SK-N-SH (cell line): ENCODE measurements around the gene RIMS1. TPM values are rescaled to one million over a fixed set of nuclear protein-coding genes. Genes with fewer than 3 reads are reported as not detected.

Source experiments
- CTCF ChIA-PET: fragments of 300-600, 350-600 bp; formaldehyde crosslinking; extraction: SDS; loops from one replicate; lab custom pipeline; 2021; lab: Yijun Ruan, JAX
- POLR2A ChIA-PET: fragments of 350-600 bp; sonication (Branson Sonifier 250); formaldehyde crosslinking; extraction: SDS; loops from one replicate; lab custom pipeline; 2020; ENCODE audit warnings: antibody characterized with exemption, inconsistent platforms; lab: Yijun Ruan, JAX
- DNase-seq: peaks from one replicate; pipeline ENCODE4 v3.0.0; 2012
- H2AFZ ChIP-seq: fragments of 200-600 bp; sonication (generic); 2 replicates; pipeline ENCODE4 v1.8.1; 2016; ENCODE audit warnings: antibody characterized with exemption, mild to moderate bottlenecking, low read depth
- H3F3A ChIP-seq: fragments of 200-600 bp; sonication (generic); replicated peaks from 2 replicates; pipeline ENCODE3; 2016; ENCODE audit warnings: antibody characterized with exemption, mild to moderate bottlenecking; ENCODE audit not compliant: insufficient read depth
- H3K27ac ChIP-seq, 2 experiments: fragments of 200-500 bp in 1 of 2; fragments of 200-600 bp in 1 of 2; sonication (Bioruptor generic) in 1 of 2; sonication (generic), shearing (Covaris generic) in 1 of 2; 2 replicates each; pipeline versions ENCODE4 v1.5.1 to v1.6.1; 2014 to 2016; ENCODE audit warnings: low read depth in 2 of 2, inconsistent platforms in 1 of 2, low read length in 1 of 2, mild to moderate bottlenecking in 1 of 2, mixed read lengths in 1 of 2
- H3K27me3 ChIP-seq: fragments of 200-600 bp; sonication (generic), shearing (Covaris generic); 2 replicates; pipeline ENCODE4 v1.6.1; 2016; ENCODE audit warnings: mixed run types; ENCODE audit not compliant: insufficient read depth
- H3K36me3 ChIP-seq, 2 experiments: fragments of 200-500 bp in 1 of 2; fragments of 200-600 bp in 1 of 2; sonication (Bioruptor generic) in 1 of 2; sonication (generic) in 1 of 2; replicated peaks in 1 of 2; 2 replicates each; pipeline versions ENCODE3 to v1.5.1; 2014 to 2016; ENCODE audit warnings: low read length in 1 of 2, mild to moderate bottlenecking in 1 of 2; ENCODE audit not compliant: insufficient read depth in 2 of 2, control insufficient read depth in 1 of 2
- H3K4me1 ChIP-seq, 2 experiments: fragments of 200-500 bp in 1 of 2; fragments of 200-600 bp in 1 of 2; sonication (Bioruptor generic) in 1 of 2; sonication (generic), shearing (Covaris generic) in 1 of 2; 2 replicates each; pipeline versions ENCODE4 v1.5.1 to v1.6.1; 2014 to 2016; ENCODE audit warnings: low read depth in 1 of 2, low read length in 1 of 2, mixed run types in 1 of 2; ENCODE audit not compliant: insufficient read depth in 2 of 2, control insufficient read depth in 1 of 2
- H3K4me2 ChIP-seq: fragments of 200-600 bp; sonication (generic), shearing (Covaris generic); 2 replicates; pipeline ENCODE4 v1.6.1; 2017; ENCODE audit warnings: mixed run types
- H3K4me3 ChIP-seq, 2 experiments: fragments of 200-500 bp in 1 of 2; fragments of 200-600 bp in 1 of 2; sonication (Bioruptor generic) in 1 of 2; sonication (generic), shearing (Covaris generic) in 1 of 2; 2 replicates each; pipeline versions ENCODE4 v1.5.1 to v1.8.1; 2014 to 2016; ENCODE audit warnings: low read depth in 2 of 2, inconsistent platforms in 1 of 2, low read length in 1 of 2, mild to moderate bottlenecking in 1 of 2, mixed read lengths in 1 of 2, moderate library complexity in 1 of 2
- H3K79me2 ChIP-seq: fragments of 200-600 bp; sonication (generic); 2 replicates; pipeline ENCODE4 v1.8.1; 2017; ENCODE audit warnings: mild to moderate bottlenecking; ENCODE audit not compliant: insufficient read depth
- H3K9ac ChIP-seq: fragments of 200-600 bp; sonication (generic); 2 replicates; pipeline ENCODE4 v1.6.1; 2017; ENCODE audit warnings: mixed run types
- H3K9me2 ChIP-seq: fragments of 200-600 bp; sonication (generic); 2 replicates; pipeline ENCODE4 v1.6.1; 2017; ENCODE audit warnings: mixed run types
- H3K9me3 ChIP-seq: fragments of 200-600 bp; sonication (generic); 2 replicates; pipeline ENCODE4 v1.6.1; 2017; ENCODE audit warnings: mixed run types, mild to moderate bottlenecking, moderate library complexity
- H4K20me1 ChIP-seq: fragments of 200-600 bp; sonication (generic); 2 replicates; pipeline ENCODE4 v1.6.1; 2017; ENCODE audit warnings: mild to moderate bottlenecking, mixed run types; ENCODE audit not compliant: insufficient read depth
- EP300 ChIP-seq, 2 experiments: IDR thresholded peaks; 2 replicates each; pipeline versions ENCODE4 v1.4.0 to v1.6.1; 2012; ENCODE audit warnings: borderline replicate concordance in 1 of 2, low read depth in 1 of 2, low read length in 1 of 2
- EZH2phosphoT487 ChIP-seq: fragments of 200-600 bp; sonication (generic); IDR thresholded peaks from 2 replicates; pipeline ENCODE4 v1.6.1; 2017; ENCODE audit warnings: low read depth, mixed run types, mild to moderate bottlenecking, antibody characterized with exemption, moderate library complexity, borderline replicate concordance
- GABPA ChIP-seq: IDR thresholded peaks from 2 replicates; pipeline ENCODE4 v1.4.0; 2012; ENCODE audit warnings: low read depth, mild to moderate bottlenecking
- GATA2 ChIP-seq: sonication (generic); formaldehyde crosslinking; IDR thresholded peaks from 2 replicates; pipeline ENCODE4 v1.5.0; 2020; ENCODE audit warnings: mild to moderate bottlenecking, missing genetic modification reagents
- JUND ChIP-seq: IDR thresholded peaks from 2 replicates; pipeline ENCODE4 v1.4.0; 2012
- NFIC ChIP-seq: IDR thresholded peaks from 2 replicates; pipeline ENCODE4 v1.4.0; 2012; ENCODE audit warnings: borderline replicate concordance
- NRF1 ChIP-seq: IDR thresholded peaks from 2 replicates; pipeline ENCODE4 v1.6.1; 2012; ENCODE audit warnings: low read depth, mild to moderate bottlenecking, low read length
- RCOR1 ChIP-seq: fragments of 150-350 bp; IDR thresholded peaks from 2 replicates; pipeline ENCODE4 v1.6.1; 2017; ENCODE audit warnings: antibody characterized with exemption, low read length
- REST ChIP-seq: IDR thresholded peaks from 2 replicates; pipeline ENCODE4 v1.6.1; 2012; ENCODE audit warnings: mild to moderate bottlenecking, low read depth, low read length, moderate library complexity
- RFX5 ChIP-seq: IDR thresholded peaks from 2 replicates; pipeline ENCODE4 v1.6.1; 2012; ENCODE audit warnings: mild to moderate bottlenecking, improper control_type of control experiment, low read length
- RXRA ChIP-seq: IDR thresholded peaks from 2 replicates; pipeline ENCODE4 v1.4.0; 2012; ENCODE audit warnings: low read depth, mild to moderate bottlenecking, borderline replicate concordance
- SMC3 ChIP-seq: IDR thresholded peaks from 2 replicates; pipeline ENCODE4 v1.6.1; 2012; ENCODE audit warnings: low read depth, low read length, improper control_type of control experiment
- TCF12 ChIP-seq: IDR thresholded peaks from 2 replicates; pipeline ENCODE4 v1.4.0; 2012
- TEAD4 ChIP-seq: IDR thresholded peaks from 2 replicates; pipeline ENCODE4 v1.4.0; 2012; ENCODE audit warnings: mild to moderate bottlenecking, borderline replicate concordance; ENCODE audit not compliant: insufficient read depth
- YY1 ChIP-seq: IDR thresholded peaks from 2 replicates; pipeline ENCODE4 v1.4.0; 2012; ENCODE audit warnings: low read depth, mild to moderate bottlenecking
- WGBS: methylation state at CpG from one replicate; pipeline ENCODE4 v1.1.6; 2017; ENCODE audit warnings: low lambda C conversion rate; 5-methylcytosine and 5-hydroxymethylcytosine counted together
- polyA plus RNA-seq, 3 experiments: library from polyadenylated mRNA; depleted of rRNA; stranded (reverse); fragments of >200 nt; gene quantifications; 2 replicates each; pipeline ENCODE4 v1.2.3, GENCODE V29; 2012
- TF ChIP-seq, protein P1 (sequence below): fragments of 200-600 bp; sonication (generic); IDR thresholded peaks from 2 replicates; pipeline ENCODE4 v1.6.1; 2017; ENCODE audit warnings: antibody characterized with exemption, mild to moderate bottlenecking, moderate library complexity
- TF ChIP-seq, protein P2 (sequence below): IDR thresholded peaks from 2 replicates; pipeline ENCODE4; 2012
- TF ChIP-seq, protein P3 (sequence below): IDR thresholded peaks from 2 replicates; pipeline ENCODE4 v1.4.0; 2012; ENCODE audit warnings: low read depth
- TF ChIP-seq, protein P4 (sequence below): fragments of 150-350 bp; IDR thresholded peaks from 2 replicates; pipeline ENCODE4 v1.6.1; 2016; ENCODE audit warnings: mild to moderate bottlenecking, low read depth, low read length
- TF ChIP-seq, protein P5 (sequence below): fragments of 150-350 bp; IDR thresholded peaks from 2 replicates; pipeline ENCODE4 v1.6.1; 2017; ENCODE audit warnings: antibody characterized with exemption, low read length, low read depth, borderline replicate concordance

Gene RIMS1
- polyA plus RNA-seq, 1 of the 3 experiments (the other 2 are of a cell fraction): 0.20 TPM

DNA sequence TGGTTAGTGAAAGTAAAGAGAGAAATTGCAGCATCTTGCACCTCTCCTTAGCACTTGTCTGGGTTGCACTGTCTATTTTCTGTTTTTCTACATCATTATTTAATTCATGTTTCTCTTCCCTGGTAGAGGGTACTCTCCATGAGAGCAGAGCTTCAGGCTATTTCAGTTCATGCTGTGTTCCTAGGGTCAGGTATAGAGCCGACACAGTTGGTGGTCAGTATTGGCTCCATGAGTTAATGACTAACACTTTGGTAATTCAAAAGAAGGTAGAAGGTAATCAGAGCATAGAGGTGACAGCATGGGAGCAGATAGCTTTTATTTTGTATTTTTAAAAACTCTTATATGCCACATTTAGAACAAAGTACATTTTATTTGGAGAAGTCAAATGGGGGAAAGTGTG lies 42.7 kb downstream of the RIMS1 start:
- POLR2A ChIA-PET: no interaction called here
- no peak overlapping the region for H2AFZ ChIP-seq
- 11% methylated on average over 1 of the region's 1 CpG for WGBS
- CTCF ChIA-PET: no interaction called here
- H3K4me2 ChIP-seq: no peak overlapping the region
- no peak overlapping the region for H3K27ac ChIP-seq
- no peaks in the 10 kb centered on the region for H3K36me3 ChIP-seq
- H3K4me1 ChIP-seq: no peaks in the 10 kb centered on the region
- H4K20me1 ChIP-seq: no peaks in the 10 kb centered on the region
- TF ChIP-seq GATA2 (CRISPR knock-in tag): no peak
- TF ChIP-seq, protein P1, sequence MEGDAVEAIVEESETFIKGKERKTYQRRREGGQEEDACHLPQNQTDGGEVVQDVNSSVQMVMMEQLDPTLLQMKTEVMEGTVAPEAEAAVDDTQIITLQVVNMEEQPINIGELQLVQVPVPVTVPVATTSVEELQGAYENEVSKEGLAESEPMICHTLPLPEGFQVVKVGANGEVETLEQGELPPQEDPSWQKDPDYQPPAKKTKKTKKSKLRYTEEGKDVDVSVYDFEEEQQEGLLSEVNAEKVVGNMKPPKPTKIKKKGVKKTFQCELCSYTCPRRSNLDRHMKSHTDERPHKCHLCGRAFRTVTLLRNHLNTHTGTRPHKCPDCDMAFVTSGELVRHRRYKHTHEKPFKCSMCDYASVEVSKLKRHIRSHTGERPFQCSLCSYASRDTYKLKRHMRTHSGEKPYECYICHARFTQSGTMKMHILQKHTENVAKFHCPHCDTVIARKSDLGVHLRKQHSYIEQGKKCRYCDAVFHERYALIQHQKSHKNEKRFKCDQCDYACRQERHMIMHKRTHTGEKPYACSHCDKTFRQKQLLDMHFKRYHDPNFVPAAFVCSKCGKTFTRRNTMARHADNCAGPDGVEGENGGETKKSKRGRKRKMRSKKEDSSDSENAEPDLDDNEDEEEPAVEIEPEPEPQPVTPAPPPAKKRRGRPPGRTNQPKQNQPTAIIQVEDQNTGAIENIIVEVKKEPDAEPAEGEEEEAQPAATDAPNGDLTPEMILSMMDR: no peak
- TF ChIP-seq, protein P2, sequence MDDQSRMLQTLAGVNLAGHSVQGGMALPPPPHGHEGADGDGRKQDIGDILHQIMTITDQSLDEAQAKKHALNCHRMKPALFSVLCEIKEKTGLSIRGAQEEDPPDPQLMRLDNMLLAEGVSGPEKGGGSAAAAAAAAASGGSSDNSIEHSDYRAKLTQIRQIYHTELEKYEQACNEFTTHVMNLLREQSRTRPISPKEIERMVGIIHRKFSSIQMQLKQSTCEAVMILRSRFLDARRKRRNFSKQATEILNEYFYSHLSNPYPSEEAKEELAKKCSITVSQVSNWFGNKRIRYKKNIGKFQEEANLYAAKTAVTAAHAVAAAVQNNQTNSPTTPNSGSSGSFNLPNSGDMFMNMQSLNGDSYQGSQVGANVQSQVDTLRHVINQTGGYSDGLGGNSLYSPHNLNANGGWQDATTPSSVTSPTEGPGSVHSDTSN: no peak
- H3K4me3 ChIP-seq: no peak overlapping the region
- H3K9me2 ChIP-seq: no peaks in the 10 kb centered on the region
- H3K79me2 ChIP-seq: no peaks in the 10 kb centered on the region
- H3K9ac ChIP-seq: no peak overlapping the region
- H3F3A ChIP-seq: no peaks in the 10 kb centered on the region
- no peaks in the 10 kb centered on the region for H3K27me3 ChIP-seq
- H3K9me3 ChIP-seq: no peaks in the 10 kb centered on the region
- DNase-seq: no peak

GRCh38 chr6:71933881-71934280 lies 47.5 kb downstream of the RIMS1 start:
- no peaks in the 10 kb centered on the region for H3K79me2 ChIP-seq
- no peaks in the 10 kb centered on the region for H3K9me2 ChIP-seq
- no peak overlapping the region for H3K27ac ChIP-seq
- H2AFZ ChIP-seq: no peak overlapping the region
- POLR2A ChIA-PET: no interaction called here
- H3K4me3 ChIP-seq: no peak overlapping the region
- 40% methylated on average over 1 of the region's 1 CpG for WGBS
- no peak overlapping the region for H3K4me2 ChIP-seq
- H3F3A ChIP-seq: no peaks in the 10 kb centered on the region
- no peak overlapping the region for H3K9ac ChIP-seq
- no peaks in the 10 kb centered on the region for H3K9me3 ChIP-seq
- H4K20me1 ChIP-seq: no peaks in the 10 kb centered on the region
- no peaks in the 10 kb centered on the region for H3K36me3 ChIP-seq
- no peaks in the 10 kb centered on the region for H3K4me1 ChIP-seq
- CTCF ChIA-PET: no interaction called here
- no peaks in the 10 kb centered on the region for H3K27me3 ChIP-seq
- no peak for DNase-seq
- TF ChIP-seq EP300 (IDR thresholded peaks at IDR 0.05; ENCODE audit: borderline replicate concordance in 1 of 2, low read depth in 1 of 2, low read length in 1 of 2) (no peak), GABPA (no peak), REST (no peak), YY1 (no peak), JUND (no peak), TCF12 (no peak), TEAD4 (no peak), RCOR1 (no peak), SMC3 (no peak), NRF1 (no peak), RXRA (no peak), NFIC (no peak), RFX5 (no peak), EZH2phosphoT487 (no peak)
- TF ChIP-seq, protein P3, sequence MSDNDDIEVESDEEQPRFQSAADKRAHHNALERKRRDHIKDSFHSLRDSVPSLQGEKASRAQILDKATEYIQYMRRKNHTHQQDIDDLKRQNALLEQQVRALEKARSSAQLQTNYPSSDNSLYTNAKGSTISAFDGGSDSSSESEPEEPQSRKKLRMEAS: no peak
- TF ChIP-seq, protein P4, sequence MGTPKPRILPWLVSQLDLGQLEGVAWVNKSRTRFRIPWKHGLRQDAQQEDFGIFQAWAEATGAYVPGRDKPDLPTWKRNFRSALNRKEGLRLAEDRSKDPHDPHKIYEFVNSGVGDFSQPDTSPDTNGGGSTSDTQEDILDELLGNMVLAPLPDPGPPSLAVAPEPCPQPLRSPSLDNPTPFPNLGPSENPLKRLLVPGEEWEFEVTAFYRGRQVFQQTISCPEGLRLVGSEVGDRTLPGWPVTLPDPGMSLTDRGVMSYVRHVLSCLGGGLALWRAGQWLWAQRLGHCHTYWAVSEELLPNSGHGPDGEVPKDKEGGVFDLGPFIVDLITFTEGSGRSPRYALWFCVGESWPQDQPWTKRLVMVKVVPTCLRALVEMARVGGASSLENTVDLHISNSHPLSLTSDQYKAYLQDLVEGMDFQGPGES: no peak
- TF ChIP-seq, protein P5, sequence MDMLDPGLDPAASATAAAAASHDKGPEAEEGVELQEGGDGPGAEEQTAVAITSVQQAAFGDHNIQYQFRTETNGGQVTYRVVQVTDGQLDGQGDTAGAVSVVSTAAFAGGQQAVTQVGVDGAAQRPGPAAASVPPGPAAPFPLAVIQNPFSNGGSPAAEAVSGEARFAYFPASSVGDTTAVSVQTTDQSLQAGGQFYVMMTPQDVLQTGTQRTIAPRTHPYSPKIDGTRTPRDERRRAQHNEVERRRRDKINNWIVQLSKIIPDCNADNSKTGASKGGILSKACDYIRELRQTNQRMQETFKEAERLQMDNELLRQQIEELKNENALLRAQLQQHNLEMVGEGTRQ: no peak
